WTC11 (cell line): ENCODE results near the gene EIF2AK2. TPM values are rescaled to one million over a fixed set of nuclear protein-coding genes. Genes with fewer than 3 reads are reported as not detected.
"Not testable (repeated sequence)": the region's sequence is repeated elsewhere in the genome, so short reads cannot be mapped to it uniquely, and the experiment has no call there.

Experiments
- ATAC-seq: fragments of 200-7000 bp; cut with Tn5 transposase; 2 replicates; pipeline ENCODE4 v1.10.0; 2021; ENCODE audit warnings: mild to moderate bottlenecking, moderate library complexity
- CTCF ChIA-PET: fragments of 300-600 bp; sonication (Branson Sonifier 250); formaldehyde crosslinking; loops from one replicate; lab custom pipeline; 2021; ENCODE audit warnings: antibody characterized with exemption; lab: Charles Lee
- POLR2A ChIA-PET: fragments of 350-600 bp; sonication (Branson Sonifier 250); formaldehyde crosslinking; loops from one replicate; lab custom pipeline; 2021; ENCODE audit warnings: antibody characterized with exemption; lab: Charles Lee
- DNase-seq: peaks from one replicate; pipeline ENCODE4 v3.0.0; 2021; ENCODE audit warnings: low spot score
- H3K27ac Mint-ChIP-seq: 2 replicates; pipeline ENCODE4 v1.8.0; 2021; ENCODE audit warnings: mixed read lengths
- H3K27me3 Mint-ChIP-seq: 2 replicates; pipeline ENCODE4 v1.8.0; 2021; ENCODE audit warnings: low read depth, mild to moderate bottlenecking, moderate library complexity, mixed read lengths
- H3K36me3 Mint-ChIP-seq: 2 replicates; pipeline ENCODE4 v1.8.0; 2021; ENCODE audit warnings: mixed read lengths
- H3K4me1 Mint-ChIP-seq: 2 replicates; pipeline ENCODE4 v1.8.0; 2022; ENCODE audit warnings: mixed read lengths
- H3K4me3 Mint-ChIP-seq: 2 replicates; pipeline ENCODE4 v1.8.0; 2021; ENCODE audit warnings: mild to moderate bottlenecking, moderate library complexity, mixed read lengths
- H3K9me3 Mint-ChIP-seq: 2 replicates; pipeline ENCODE4 v1.8.0; 2021; ENCODE audit warnings: mixed read lengths
- CREB1 ChIP-seq: sonication (generic); formaldehyde crosslinking; IDR thresholded peaks from 2 replicates; pipeline ENCODE4 v1.8.0; 2023; ENCODE audit warnings: mild to moderate bottlenecking, missing genetic modification reagents
- E2F5 ChIP-seq: sonication (generic); formaldehyde crosslinking; IDR thresholded peaks from 2 replicates; pipeline ENCODE4 v1.8.1; 2022; ENCODE audit warnings: mild to moderate bottlenecking, moderate library complexity, missing genetic modification reagents
- ERG ChIP-seq: fragments of 250-450 bp; sonication (Bioruptor Pico); IDR thresholded peaks from 2 replicates; pipeline ENCODE4 v1.8.0; 2021; ENCODE audit warnings: mild to moderate bottlenecking
- FOXK1 ChIP-seq: sonication (generic); formaldehyde crosslinking; IDR thresholded peaks from 2 replicates; pipeline ENCODE4 v1.8.0; 2022; ENCODE audit warnings: mild to moderate bottlenecking, moderate library complexity, missing genetic modification reagents
- GTF2I ChIP-seq: fragments of 250-450 bp; sonication (Bioruptor Pico); conservative IDR thresholded peaks from 2 replicates; pipeline ENCODE4 v1.4.0; 2021; ENCODE audit warnings: mild to moderate bottlenecking
- IRF1 ChIP-seq: sonication (generic); formaldehyde crosslinking; IDR thresholded peaks from 2 replicates; pipeline ENCODE4 v1.8.0; 2023; ENCODE audit warnings: missing genetic modification reagents
- JUN ChIP-seq: sonication (generic); formaldehyde crosslinking; IDR thresholded peaks from 2 replicates; pipeline ENCODE4 v1.8.0; 2023; ENCODE audit warnings: mild to moderate bottlenecking, missing genetic modification reagents
- NFYB ChIP-seq: sonication (generic); formaldehyde crosslinking; conservative IDR thresholded peaks from 2 replicates; pipeline ENCODE4 v1.8.0; 2022; ENCODE audit warnings: low read depth, missing genetic modification reagents
- PRDM15 ChIP-seq: sonication (generic); formaldehyde crosslinking; IDR thresholded peaks from 2 replicates; pipeline ENCODE4 v1.8.0; 2022; ENCODE audit warnings: missing genetic modification reagents
- RELA ChIP-seq: sonication (generic); formaldehyde crosslinking; IDR thresholded peaks from 2 replicates; pipeline ENCODE4 v1.8.1; 2022; ENCODE audit warnings: missing genetic modification reagents, mild to moderate bottlenecking, borderline replicate concordance
- TEAD1 ChIP-seq: sonication (generic); formaldehyde crosslinking; IDR thresholded peaks from 2 replicates; pipeline ENCODE4 v1.8.0; 2022; ENCODE audit warnings: mild to moderate bottlenecking, missing genetic modification reagents
- TP53 ChIP-seq: sonication (generic); formaldehyde crosslinking; IDR thresholded peaks from 2 replicates; pipeline ENCODE4 v1.8.1; 2023; ENCODE audit warnings: mild to moderate bottlenecking, missing genetic modification reagents
- ZMAT4 ChIP-seq: fragments of 250-450 bp; sonication (Bioruptor Pico); IDR thresholded peaks from 2 replicates; pipeline ENCODE4 v1.9.0; 2021; ENCODE audit warnings: mild to moderate bottlenecking
- ZNF219 ChIP-seq: sonication (generic); formaldehyde crosslinking; IDR thresholded peaks from 2 replicates; pipeline ENCODE4 v1.8.0; 2023; ENCODE audit warnings: missing genetic modification reagents, mild to moderate bottlenecking, borderline replicate concordance
- ZNF512 ChIP-seq: sonication (generic); formaldehyde crosslinking; IDR thresholded peaks from 2 replicates; pipeline ENCODE4 v1.8.1; 2022; ENCODE audit warnings: missing genetic modification reagents, borderline replicate concordance
- total RNA-seq: library from RNA; stranded (reverse); gene quantifications from 3 replicates; pipeline ENCODE4 v1.2.3, GENCODE V29; 2021

The EIF2AK2 gene
- total RNA-seq, 1 experiment from 2014 or later = 34.2 TPM

GRCh38 chr2:37205071-37205661 is 48.4 kb upstream of the EIF2AK2 start:
- peak; percentile 8 for ATAC-seq
- peak; percentile 25 for DNase-seq
- CTCF ChIA-PET = interaction anchor here (0.8 to 1.3 kb wide), 2 partner anchors 14 to 25 kb away, joined by 3 to 4 read pairs; no protein-coding TSS in a partner anchor
- H3K27me3 Mint-ChIP-seq, POLR2A ChIA-PET: not testable (repeated sequence)
- H3K9me3 Mint-ChIP-seq = peaks cover 55% of the 10 kb centered on the region
- TF ChIP-seq TEAD1 (CRISPR knock-in tag) (peak; percentile 76; the same call in 1 of the 2 replicates), IRF1 (CRISPR knock-in tag) (peak; percentile 79; the same call in 1 of the 2 replicates)
- H3K27ac Mint-ChIP-seq = peak overlapping the region; percentile 96
- peak overlapping the region; percentile 6 for H3K4me3 Mint-ChIP-seq
- peaks cover 98% of the 10 kb centered on the region for H3K36me3 Mint-ChIP-seq
- peaks cover 66% of the 10 kb centered on the region for H3K4me1 Mint-ChIP-seq

GRCh38 chr2:37203708-37204107 is 46.9 kb upstream of the EIF2AK2 start:
- H3K4me3 Mint-ChIP-seq = no peak overlapping the region
- peak overlapping the region; percentile 60; the same call in 1 of the 2 replicates for H3K27ac Mint-ChIP-seq
- no peak for TF ChIP-seq PRDM15 (CRISPR knock-in tag)
- no peak for TF ChIP-seq E2F5 (CRISPR knock-in tag)
- TF ChIP-seq NFYB (CRISPR knock-in tag) = no peak
- TF ChIP-seq ZMAT4 (CRISPR knock-in tag) = no peak
- TF ChIP-seq FOXK1 (CRISPR knock-in tag) = no peak
- no peak for TF ChIP-seq CREB1 (CRISPR knock-in tag)
- TF ChIP-seq ZNF512 (CRISPR knock-in tag) = no peak
- peak; percentile 53; the same call in 1 of the 2 replicates for TF ChIP-seq GTF2I
- TF ChIP-seq TP53 (CRISPR knock-in tag) = no peak
- TF ChIP-seq ERG (CRISPR knock-in tag) = 0 out of 2 replicates have a peak, but pooled peaks have one; percentile 18
- no peak for TF ChIP-seq JUN (CRISPR knock-in tag)
- no peak for TF ChIP-seq RELA (CRISPR knock-in tag)
- TF ChIP-seq ZNF219 = no peak
- H3K4me1 Mint-ChIP-seq = peaks cover 71% of the 10 kb centered on the region
- DNase-seq = no peak
- CTCF ChIA-PET = interaction anchor here (1.6 kb wide), 1 partner anchor 12 kb away, joined by 3 read pairs; no protein-coding TSS in a partner anchor
- ATAC-seq = no peak
- H3K9me3 Mint-ChIP-seq = peaks cover 41% of the 10 kb centered on the region
- H3K36me3 Mint-ChIP-seq = peaks cover 92% of the 10 kb centered on the region
- H3K27me3 Mint-ChIP-seq = no peaks in the 10 kb centered on the region; the same call in 1 of the 2 replicates
- POLR2A ChIA-PET = no interaction called here
